ENCODE data around the gene RCC2. TPM values are rescaled to one million over a fixed set of nuclear protein-coding genes. Genes with fewer than 3 reads are reported as not detected.

The RCC2 gene
- total and polyA plus RNA-seq, 2 of the 4 experiments (the other 2 are of a cell fraction), result 24.0 to 38.9 TPM

DNA sequence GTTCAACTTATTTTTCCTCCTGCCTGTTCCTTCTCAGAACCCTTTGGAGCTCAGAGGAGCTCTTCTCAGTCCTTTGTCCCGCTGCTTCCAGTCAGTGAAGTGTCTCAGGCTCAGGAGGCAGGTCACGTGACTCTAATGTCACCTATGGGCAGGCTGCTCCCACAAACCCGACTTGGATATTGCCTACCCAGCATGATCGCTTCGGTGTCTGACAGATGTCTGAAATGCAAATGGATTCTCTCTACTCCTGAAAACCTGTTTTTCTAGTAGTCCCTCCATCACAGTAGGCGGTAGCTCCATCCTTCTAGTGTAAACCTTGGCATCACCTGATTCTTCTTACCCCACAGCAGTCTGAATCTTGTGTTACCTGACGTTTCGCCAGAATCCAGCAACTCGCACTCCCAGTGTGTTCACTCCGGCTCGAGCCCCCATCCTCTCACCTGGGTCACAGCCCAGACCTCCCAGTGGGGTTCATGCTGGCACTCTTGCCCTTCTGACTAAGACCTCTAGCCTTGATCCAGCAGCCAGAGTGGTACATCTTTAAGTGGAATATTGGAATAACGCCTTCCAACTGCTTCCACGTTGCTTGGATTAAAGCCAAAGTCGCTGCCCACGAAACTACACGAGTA lies 62.0 kb downstream of the RCC2 start:
- H2BK120ac ChIP-seq (ENCODE audit: low read depth, low read length), result no peak overlapping the region
- H2AFZ ChIP-seq (replicated peaks; ENCODE audit: low read length, poor library complexity), result no peak overlapping the region
- no peak overlapping the region for H3K4me3 ChIP-seq (ENCODE audit: insufficient read depth, low read depth, low read length)
- no peaks in the 10 kb centered on the region for H3K9me3 ChIP-seq (ENCODE audit: control insufficient read depth, insufficient read depth, low read length)
- no peaks in the 10 kb centered on the region for H3K36me3 ChIP-seq (ENCODE audit: control insufficient read depth, insufficient read depth, low read length)
- ChIA-PET CTCF (no interaction called here), POLR2A (ENCODE audit: unreplicated experiment) (no interaction called here)
- in situ Hi-C loops (cut with MboI; ENCODE audit: low sequenced_read_pairs) (no loop called here), dilution Hi-C loops (cut with HindIII; ENCODE audit: low sequenced_read_pairs, unreplicated experiment) (no loop called here), intact Hi-C loops (cut with micrococcal nuclease) (no loop called here)
- no peak overlapping the region for H4K5ac ChIP-seq (ENCODE audit: low read depth, low read length)
- H3K4me2 ChIP-seq (ENCODE audit: low read depth, low read length), result no peak overlapping the region
- H3K9me1 ChIP-seq (ENCODE audit: insufficient read depth, low read length), result no peaks in the 10 kb centered on the region
- peaks cover 47% of the 10 kb centered on the region for H3K27me3 ChIP-seq (ENCODE audit: control insufficient read depth, insufficient read depth, low read length)
- H2BK5ac ChIP-seq (ENCODE audit: low read depth, low read length, poor library complexity, severe bottlenecking), result no peak overlapping the region
- no peak overlapping the region for H2AK5ac ChIP-seq (ENCODE audit: low read depth, low read length)
- no peak overlapping the region for H2AK9ac ChIP-seq (replicated peaks; ENCODE audit: low read depth, low read length, poor library complexity)
- DNase-seq (no peak), ATAC-seq (ENCODE audit: low read depth) (no peak)
- no peak overlapping the region for H3K56ac ChIP-seq (ENCODE audit: extremely low read depth, insufficient read depth, low read length)
- no peak overlapping the region for H2BK15ac ChIP-seq (ENCODE audit: low read depth, low read length)
- H4K8ac ChIP-seq (ENCODE audit: low read depth in 2 of 2, low read length in 2 of 2), result no peak overlapping the region
- no peak for TF ChIP-seq POLR2A (IDR thresholded peaks at IDR 0.05; ENCODE audit: low read depth, low read length)
- TF ChIP-seq, protein P1, sequence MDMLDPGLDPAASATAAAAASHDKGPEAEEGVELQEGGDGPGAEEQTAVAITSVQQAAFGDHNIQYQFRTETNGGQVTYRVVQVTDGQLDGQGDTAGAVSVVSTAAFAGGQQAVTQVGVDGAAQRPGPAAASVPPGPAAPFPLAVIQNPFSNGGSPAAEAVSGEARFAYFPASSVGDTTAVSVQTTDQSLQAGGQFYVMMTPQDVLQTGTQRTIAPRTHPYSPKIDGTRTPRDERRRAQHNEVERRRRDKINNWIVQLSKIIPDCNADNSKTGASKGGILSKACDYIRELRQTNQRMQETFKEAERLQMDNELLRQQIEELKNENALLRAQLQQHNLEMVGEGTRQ (IDR thresholded peaks at IDR 0.05; ENCODE audit: low read depth, low read length), result peak; percentile 36; the same call in 1 of the 2 replicates
- no TSS peak for BruUV-seq (replicated peaks)
- H3K4me1 ChIP-seq (ENCODE audit: control insufficient read depth, insufficient read depth, low read length), result no peaks in the 10 kb centered on the region
- H4K20me1 ChIP-seq (ENCODE audit: insufficient read depth, low read length), result no peaks in the 10 kb centered on the region
- no peak overlapping the region for H3K23ac ChIP-seq (ENCODE audit: low read depth, low read length)
- WGBS, 2 experiments (ENCODE audit: extremely low coverage in 2 of 2, insufficient read length in 1 of 2), result 13% methylated on average over 9 of the region's 16 CpGs; no CpG with 5 or more reads in 1 of the 2 experiments
- no peak overlapping the region for H3K4ac ChIP-seq (ENCODE audit: low read depth, low read length)
- no peak overlapping the region for H3K9ac ChIP-seq (ENCODE audit: low read depth, low read length)
- H2BK20ac ChIP-seq (ENCODE audit: low read depth, low read length), result no peak overlapping the region
- no peak overlapping the region for H3K27ac ChIP-seq (ENCODE audit: insufficient read depth, low read length)
- no peaks in the 10 kb centered on the region for H3K79me1 ChIP-seq (ENCODE audit: low read depth in 1 of 2, low read length in 2 of 2)
- H4K91ac ChIP-seq (ENCODE audit: insufficient read depth, low read depth, low read length), result no peak overlapping the region
- no peak overlapping the region for H3K14ac ChIP-seq (replicated peaks; ENCODE audit: low read depth, low read length)
- H3K18ac ChIP-seq (ENCODE audit: low read depth, low read length), result no peak overlapping the region
